ENCODE results near the gene KAZN. TPM values are rescaled to one million over a fixed set of nuclear protein-coding genes. Genes with fewer than 3 reads are reported as not detected.

The KAZN gene
- total and polyA plus RNA-seq, 11 donors: 0.65 to 6.5 (median 2.3) TPM

GRCh38 chr1:14718476-14718875 is 120.0 kb downstream of the KAZN start:
- H3K4me3 ChIP-seq: no peak overlapping the region
- DNase-seq (no peak), ATAC-seq (no peak)
- H3K4me1 ChIP-seq: no peaks in the 10 kb centered on the region
- no peak overlapping the region for H3K27ac ChIP-seq
- H3K36me3 ChIP-seq: no peaks in the 10 kb centered on the region
- intact Hi-C loops (cut with DNase I): no loop called here
- TF ChIP-seq, protein P1, sequence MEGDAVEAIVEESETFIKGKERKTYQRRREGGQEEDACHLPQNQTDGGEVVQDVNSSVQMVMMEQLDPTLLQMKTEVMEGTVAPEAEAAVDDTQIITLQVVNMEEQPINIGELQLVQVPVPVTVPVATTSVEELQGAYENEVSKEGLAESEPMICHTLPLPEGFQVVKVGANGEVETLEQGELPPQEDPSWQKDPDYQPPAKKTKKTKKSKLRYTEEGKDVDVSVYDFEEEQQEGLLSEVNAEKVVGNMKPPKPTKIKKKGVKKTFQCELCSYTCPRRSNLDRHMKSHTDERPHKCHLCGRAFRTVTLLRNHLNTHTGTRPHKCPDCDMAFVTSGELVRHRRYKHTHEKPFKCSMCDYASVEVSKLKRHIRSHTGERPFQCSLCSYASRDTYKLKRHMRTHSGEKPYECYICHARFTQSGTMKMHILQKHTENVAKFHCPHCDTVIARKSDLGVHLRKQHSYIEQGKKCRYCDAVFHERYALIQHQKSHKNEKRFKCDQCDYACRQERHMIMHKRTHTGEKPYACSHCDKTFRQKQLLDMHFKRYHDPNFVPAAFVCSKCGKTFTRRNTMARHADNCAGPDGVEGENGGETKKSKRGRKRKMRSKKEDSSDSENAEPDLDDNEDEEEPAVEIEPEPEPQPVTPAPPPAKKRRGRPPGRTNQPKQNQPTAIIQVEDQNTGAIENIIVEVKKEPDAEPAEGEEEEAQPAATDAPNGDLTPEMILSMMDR (IDR thresholded peaks at IDR 0.05): no peak
- TF ChIP-seq POLR2A (IDR thresholded peaks at IDR 0.05): no peak
- H3K27me3 ChIP-seq: no peaks in the 10 kb centered on the region
- WGBS, 4 donors: 90 to 94% (median 92%) methylated on average over 7 of the region's 7 CpGs
- H3K9me3 ChIP-seq: no peaks in the 10 kb centered on the region

DNA sequence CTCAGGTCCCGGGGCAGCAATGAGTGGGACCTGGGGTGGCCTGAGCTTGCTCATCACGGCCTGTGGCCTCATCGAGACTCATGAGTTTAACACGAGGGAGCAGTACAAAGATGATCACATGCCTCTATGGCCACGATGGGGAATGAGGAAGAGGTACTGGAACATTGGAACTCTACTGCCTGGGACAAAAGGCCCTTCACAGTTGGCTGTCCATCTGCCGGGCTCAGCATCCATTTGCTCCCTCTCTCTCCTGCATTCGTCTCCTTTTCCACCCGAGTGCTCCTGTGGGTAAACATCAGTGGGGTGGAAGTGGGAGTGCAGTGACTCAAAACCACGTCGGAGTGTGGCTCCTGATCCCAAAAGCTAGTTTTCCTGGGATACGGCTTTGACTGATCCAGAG is 124.9 kb downstream of the KAZN start:
- no peaks in the 10 kb centered on the region for H3K9me3 ChIP-seq
- H3K4me3 ChIP-seq: no peak overlapping the region
- no peak overlapping the region for H3K27ac ChIP-seq
- H3K27me3 ChIP-seq: peaks cover 0 to 11% (median 0%) of the 10 kb centered on the region in 9 donors
- 71 to 79% (median 75%) methylated on average over 11 of the region's 11 CpGs for WGBS, 4 donors
- H3K4me1 ChIP-seq: no peaks in the 10 kb centered on the region
- no peaks in the 10 kb centered on the region for H3K36me3 ChIP-seq
- TF ChIP-seq POLR2A (IDR thresholded peaks at IDR 0.05): no peak
- TF ChIP-seq, protein P1 (IDR thresholded peaks at IDR 0.05): no peak
- intact Hi-C loops (cut with DNase I): no loop called here
- DNase-seq: no peak
- no peak for ATAC-seq

DNA sequence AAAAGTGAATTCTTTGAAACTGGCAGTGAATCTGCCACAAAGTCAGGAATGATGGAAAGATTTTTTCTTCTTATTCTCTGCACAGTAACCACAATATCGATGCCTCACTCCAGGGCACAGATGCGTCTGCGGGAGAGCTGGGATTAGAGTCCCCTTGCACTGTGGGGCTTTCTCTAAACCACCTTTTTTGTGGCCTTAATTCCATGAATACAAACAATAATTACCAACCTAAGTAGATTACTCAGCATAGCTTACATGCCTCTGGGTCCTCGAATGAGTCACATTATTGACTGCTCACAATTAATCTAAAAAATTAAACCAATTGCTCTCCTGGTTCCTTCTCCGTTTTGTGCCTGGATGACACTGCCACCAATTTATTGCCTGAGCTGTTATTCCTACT is 125.8 kb downstream of the KAZN start:
- TF ChIP-seq, protein P1 (IDR thresholded peaks at IDR 0.05): no peak
- no peak for TF ChIP-seq POLR2A (IDR thresholded peaks at IDR 0.05)
- no peak for ATAC-seq

DNA sequence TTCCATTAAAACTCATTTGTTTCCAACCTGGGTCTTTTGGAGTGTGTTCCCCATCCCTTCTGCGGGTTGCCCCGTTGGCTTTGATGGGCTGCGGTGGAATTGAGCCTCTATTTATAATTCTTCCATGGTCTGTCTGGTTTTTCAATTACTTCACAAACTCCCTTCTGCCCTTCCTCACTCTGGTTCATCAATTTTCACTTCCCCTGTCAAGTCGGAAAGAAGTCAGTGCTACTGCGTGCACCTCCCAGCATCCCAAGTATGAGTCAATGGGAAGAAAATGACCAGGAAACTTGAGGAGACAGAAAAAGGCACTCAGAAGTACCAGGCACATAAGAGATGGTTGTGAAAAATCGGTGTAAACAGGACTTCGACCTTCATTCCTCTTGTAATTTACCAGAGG is 126.2 kb downstream of the KAZN start:
- DNase-seq: no peak
- no peak overlapping the region for H3K4me3 ChIP-seq
- H3K9me3 ChIP-seq: no peaks in the 10 kb centered on the region
- no peaks in the 10 kb centered on the region for H3K4me1 ChIP-seq
- ATAC-seq: no peak
- peaks cover 0 to 11% (median 0%) of the 10 kb centered on the region in 9 donors for H3K27me3 ChIP-seq
- 76 to 84% (median 77%) methylated on average over 7 of the region's 7 CpGs for WGBS, 4 donors
- H3K36me3 ChIP-seq: no peaks in the 10 kb centered on the region
- TF ChIP-seq, protein P1 (IDR thresholded peaks at IDR 0.05): no peak
- intact Hi-C loops (cut with DNase I): no loop called here
- no peak overlapping the region for H3K27ac ChIP-seq

More for the DNA sequence above, 125.8 kb downstream of the KAZN start:
- H3K27ac ChIP-seq: no peak overlapping the region
- intact Hi-C loops (cut with DNase I): no loop called here
- DNase-seq: no peak
- WGBS, 4 donors: 73 to 86% (median 83%) methylated on average over 5 of the region's 5 CpGs
- H3K4me3 ChIP-seq: no peak overlapping the region
- H3K36me3 ChIP-seq: no peaks in the 10 kb centered on the region
- no peaks in the 10 kb centered on the region for H3K9me3 ChIP-seq
- H3K4me1 ChIP-seq: no peaks in the 10 kb centered on the region
- peaks cover 0 to 11% (median 0%) of the 10 kb centered on the region in 9 donors for H3K27me3 ChIP-seq
